Subcutaneous adipose tissue (tissue), 4 donors: ENCODE measurements around the gene NET1. TPM values are rescaled to one million over a fixed set of nuclear protein-coding genes. Genes with fewer than 3 reads are reported as not detected.

ENCODE experiments used
- total RNA-seq, 4 donors: library from RNA; depleted of rRNA; stranded (reverse); fragments of >200 nt; gene quantifications; one replicate each; pipeline ENCODE4 v1.1.0, GENCODE V29; 2016
- TF ChIP-seq, protein P1 (sequence below): fragments of 450-650 bp; IDR thresholded peaks from one replicate; pipeline ENCODE4 v1.5.1; 2016; ENCODE audit warnings: low read depth, mild to moderate bottlenecking, control low read depth, antibody characterized with exemption, moderate library complexity

The NET1 gene
- 100 to 1,000 TPM in 1 of 4 donors, 10 to 100 TPM in 3; 48.3 to 214 (median 82.9) TPM for total RNA-seq

- TF ChIP-seq, protein P1, sequence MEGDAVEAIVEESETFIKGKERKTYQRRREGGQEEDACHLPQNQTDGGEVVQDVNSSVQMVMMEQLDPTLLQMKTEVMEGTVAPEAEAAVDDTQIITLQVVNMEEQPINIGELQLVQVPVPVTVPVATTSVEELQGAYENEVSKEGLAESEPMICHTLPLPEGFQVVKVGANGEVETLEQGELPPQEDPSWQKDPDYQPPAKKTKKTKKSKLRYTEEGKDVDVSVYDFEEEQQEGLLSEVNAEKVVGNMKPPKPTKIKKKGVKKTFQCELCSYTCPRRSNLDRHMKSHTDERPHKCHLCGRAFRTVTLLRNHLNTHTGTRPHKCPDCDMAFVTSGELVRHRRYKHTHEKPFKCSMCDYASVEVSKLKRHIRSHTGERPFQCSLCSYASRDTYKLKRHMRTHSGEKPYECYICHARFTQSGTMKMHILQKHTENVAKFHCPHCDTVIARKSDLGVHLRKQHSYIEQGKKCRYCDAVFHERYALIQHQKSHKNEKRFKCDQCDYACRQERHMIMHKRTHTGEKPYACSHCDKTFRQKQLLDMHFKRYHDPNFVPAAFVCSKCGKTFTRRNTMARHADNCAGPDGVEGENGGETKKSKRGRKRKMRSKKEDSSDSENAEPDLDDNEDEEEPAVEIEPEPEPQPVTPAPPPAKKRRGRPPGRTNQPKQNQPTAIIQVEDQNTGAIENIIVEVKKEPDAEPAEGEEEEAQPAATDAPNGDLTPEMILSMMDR: no peak
Observed at GRCh38 chr10:5412277-5412941, at the start of gene NET1. Gene NET1, plus strand, starts transcription at chr10:5412557. Its CDS starts 136 bp downstream, at chr10:5412693.

GRCh38 chr10:5362873-5363272, 49.5 kb upstream of the NET1 start:
- TF ChIP-seq, protein P1: no peak

- TF ChIP-seq, protein P1: no peak
Observed at GRCh38 chr10:5364374-5364773, 48.0 kb upstream of the NET1 start.

DNA sequence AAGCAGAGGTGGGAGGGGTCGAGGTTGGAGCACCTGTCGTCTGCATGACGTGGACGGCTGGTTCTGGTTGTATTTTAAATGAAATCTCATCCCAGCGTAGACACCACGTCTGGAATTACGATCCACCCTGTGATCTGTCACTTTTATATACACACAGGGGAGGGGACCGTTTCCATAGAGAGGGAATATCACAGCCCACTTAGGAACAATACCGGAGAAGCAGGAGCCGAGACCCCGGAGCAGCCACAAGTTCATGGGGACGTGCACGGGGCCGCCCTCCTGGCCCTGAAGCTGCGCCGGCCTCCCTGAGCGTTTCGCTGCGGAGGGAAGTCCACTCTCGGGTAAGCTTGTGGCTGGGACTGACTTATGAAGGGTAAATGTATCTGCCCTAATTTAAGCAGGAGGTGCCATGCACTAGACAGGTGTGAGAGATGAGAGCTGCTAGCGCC, 47.4 kb upstream of the NET1 start, which contains the start of gene UCN3:
UCN3 (plus strand) TSS at position 77 of the 449 bp plus-strand sequence. CDS start 8,755 bp downstream, outside the sequence.
- TF ChIP-seq, protein P1: no peak

GRCh38 chr10:5365928-5366327, 46.4 kb upstream of the NET1 start:
- TF ChIP-seq, protein P1: no peak

DNA sequence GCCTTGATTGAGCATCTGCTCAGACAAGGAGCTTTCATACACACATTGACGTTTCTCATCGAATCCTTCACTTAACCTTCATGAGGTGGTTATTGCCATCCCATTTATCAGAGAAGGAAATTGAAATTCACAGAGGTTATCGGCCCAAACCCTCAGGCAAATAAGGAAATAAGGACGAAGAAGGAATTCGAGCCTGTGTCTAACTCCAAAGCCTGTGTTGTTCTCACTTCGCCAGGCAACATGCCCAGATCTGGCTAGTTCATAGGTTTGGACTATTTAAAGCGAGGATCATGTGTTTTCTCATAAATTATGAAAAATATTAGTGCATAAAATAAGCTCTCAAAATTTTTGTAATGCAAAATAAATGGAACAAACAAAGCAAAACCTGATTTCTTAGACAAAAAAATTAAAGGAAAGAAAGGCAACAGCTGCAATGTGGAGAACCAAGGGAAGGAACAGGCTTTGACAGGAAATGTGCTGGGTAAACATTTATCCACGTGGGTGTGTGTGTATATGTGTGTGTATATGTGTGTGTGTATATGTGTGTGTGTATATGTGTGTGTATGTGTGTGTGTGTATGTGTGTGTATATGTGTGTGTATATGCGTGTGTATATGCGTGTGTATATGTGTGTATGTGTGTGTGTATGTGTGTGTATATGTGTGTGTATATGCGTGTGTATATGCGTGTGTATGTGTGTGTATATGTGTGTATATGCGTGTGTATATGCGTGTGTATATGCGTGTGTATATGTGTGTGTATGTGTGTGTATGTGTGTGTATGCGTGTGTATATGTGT, 42.8 kb upstream of the NET1 start:
- TF ChIP-seq, protein P1: no peak
